GM18511 (cell line): ENCODE data around the gene SUMF1.
A peak's percentile ranks its signal among the peaks of the same experiment; 100 is the strongest.
"Not testable (repeated sequence)": the region's sequence is repeated elsewhere in the genome, so short reads cannot be mapped to it uniquely, and the experiment has no call there.

Experiments used
- ATAC-seq: cut with Tn5 transposase; IDR thresholded peaks from one replicate; pipeline ENCODE4 v1.9.1; 2021; ENCODE audit warnings: mild to moderate bottlenecking, moderate library complexity; ENCODE audit not compliant: unreplicated experiment

Gene SUMF1

DNA sequence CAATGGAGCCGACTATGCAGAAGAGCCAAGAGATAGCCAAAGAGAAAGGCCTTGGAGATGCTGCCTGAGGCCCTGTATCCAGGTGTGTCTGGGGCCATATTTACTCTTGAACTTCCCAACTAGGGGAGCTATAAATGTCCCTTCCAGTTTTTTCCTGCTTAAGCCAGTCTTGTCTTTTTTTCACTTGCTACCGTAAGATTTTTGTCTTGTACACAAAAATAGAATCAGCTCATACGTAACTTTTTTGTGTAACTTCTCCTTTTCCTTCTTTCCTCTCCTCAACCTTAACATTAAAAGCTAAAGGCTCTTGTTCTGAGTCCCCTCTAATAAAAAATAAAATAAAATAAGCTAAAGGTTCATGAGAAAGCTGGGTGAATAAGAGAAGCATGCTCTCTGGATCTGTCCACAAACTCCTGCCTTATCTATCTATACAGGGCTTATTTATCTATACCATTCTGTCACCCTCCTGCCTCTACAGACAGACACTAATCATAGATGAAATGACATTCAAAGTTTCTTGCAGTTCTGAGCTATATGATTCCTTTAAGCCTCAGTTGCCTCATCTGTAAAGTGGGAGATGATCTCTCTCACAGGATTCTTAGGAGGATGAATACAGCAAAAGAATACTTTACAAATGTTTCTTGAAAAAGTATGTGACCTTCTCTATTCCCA is 4.6 kb downstream of the SUMF1 start:
- ATAC-seq = no peak

- no peak for ATAC-seq
Observed at GRCh38 chr3:4461468-4462090, 5.5 kb downstream of the SUMF1 start.

GRCh38 chr3:4460334-4460733 is 6.7 kb downstream of the SUMF1 start:
- no peak for ATAC-seq

GRCh38 chr3:4458961-4459360 is 8.1 kb downstream of the SUMF1 start:
- ATAC-seq = no peak

- not testable (repeated sequence) for ATAC-seq
Observed at GRCh38 chr3:4456780-4457179, 10.3 kb downstream of the SUMF1 start.

GRCh38 chr3:4454142-4454541 is 12.9 kb downstream of the SUMF1 start:
- ATAC-seq = no peak

GRCh38 chr3:4449043-4449805 is 17.8 kb downstream of the SUMF1 start:
- ATAC-seq = no peak

DNA sequence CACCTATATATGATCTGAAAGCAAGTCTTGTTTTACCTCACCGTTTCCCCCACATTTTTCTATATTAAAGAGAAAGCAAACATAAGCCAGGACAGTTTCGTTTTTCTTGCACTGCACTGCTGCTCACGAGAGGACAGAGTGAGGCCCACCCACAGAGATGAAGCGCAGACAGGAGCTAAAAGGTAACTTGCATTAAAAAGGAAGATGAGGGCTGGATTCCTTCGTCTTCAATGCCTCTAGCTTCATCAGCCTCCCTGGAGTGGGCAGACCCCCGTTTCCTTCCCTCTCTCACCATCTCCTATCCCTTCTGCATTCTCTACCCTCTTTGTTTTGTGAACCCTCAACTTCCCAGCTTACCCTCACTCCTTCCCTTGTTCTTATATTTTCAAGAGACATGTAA is 18.9 kb downstream of the SUMF1 start:
- no peak for ATAC-seq

DNA sequence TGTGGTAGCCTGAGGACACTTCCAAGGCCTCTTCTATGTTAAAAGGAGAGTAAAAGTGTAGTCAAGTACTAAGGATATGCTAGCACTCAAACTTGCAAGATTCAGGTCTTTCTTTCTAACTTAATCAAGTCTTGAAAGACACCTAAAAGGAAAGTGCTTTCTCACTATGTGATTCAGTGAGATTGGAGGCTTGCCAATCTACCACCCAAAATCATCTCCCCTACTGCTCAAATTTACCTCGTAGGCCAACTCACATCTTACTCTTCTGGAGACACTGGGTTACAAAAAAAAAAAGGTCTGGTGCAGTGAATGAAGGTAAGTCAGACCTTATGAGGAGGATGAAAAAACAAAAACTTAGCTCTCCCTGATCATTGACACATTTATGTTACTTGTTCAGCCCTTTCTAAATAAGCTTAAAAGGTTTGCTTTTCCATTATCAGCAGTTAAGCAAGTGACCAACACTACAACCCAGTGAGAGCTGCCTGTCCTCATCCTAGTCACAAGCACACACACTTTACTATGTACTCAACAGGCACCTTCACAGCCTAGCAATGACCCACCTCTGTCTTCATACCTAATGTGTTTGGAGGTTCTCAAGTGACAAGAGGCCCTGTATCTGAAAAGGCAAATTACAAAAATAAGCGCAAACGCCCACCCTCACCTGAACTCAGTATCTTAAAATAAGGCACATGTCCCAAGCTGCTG is 19.6 kb downstream of the SUMF1 start:
- ATAC-seq = no peak

GRCh38 chr3:4440951-4441350 is 26.1 kb downstream of the SUMF1 start:
- no peak for ATAC-seq

DNA sequence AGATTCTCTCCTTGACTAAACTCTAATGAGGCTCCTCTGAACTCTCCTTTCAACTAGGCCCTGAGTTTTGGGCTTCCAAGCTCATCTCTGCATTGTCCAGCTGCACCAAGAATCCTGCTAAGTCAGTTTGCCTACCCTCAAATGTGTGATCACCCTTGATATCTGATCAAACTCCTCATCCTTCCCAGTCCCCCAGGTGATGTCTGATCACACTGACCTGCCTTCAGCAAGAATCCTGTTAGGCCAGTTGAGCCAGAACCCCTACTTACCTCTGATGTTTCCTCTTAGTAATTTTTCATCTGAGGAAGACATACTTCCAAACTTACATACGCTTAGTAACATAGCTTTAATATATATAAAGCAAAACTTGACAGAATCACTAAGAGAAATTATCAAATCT is 28.8 kb downstream of the SUMF1 start:
- ATAC-seq = no peak

- ATAC-seq = no peak
Observed at GRCh38 chr3:4432259-4432658, 34.8 kb downstream of the SUMF1 start.

DNA sequence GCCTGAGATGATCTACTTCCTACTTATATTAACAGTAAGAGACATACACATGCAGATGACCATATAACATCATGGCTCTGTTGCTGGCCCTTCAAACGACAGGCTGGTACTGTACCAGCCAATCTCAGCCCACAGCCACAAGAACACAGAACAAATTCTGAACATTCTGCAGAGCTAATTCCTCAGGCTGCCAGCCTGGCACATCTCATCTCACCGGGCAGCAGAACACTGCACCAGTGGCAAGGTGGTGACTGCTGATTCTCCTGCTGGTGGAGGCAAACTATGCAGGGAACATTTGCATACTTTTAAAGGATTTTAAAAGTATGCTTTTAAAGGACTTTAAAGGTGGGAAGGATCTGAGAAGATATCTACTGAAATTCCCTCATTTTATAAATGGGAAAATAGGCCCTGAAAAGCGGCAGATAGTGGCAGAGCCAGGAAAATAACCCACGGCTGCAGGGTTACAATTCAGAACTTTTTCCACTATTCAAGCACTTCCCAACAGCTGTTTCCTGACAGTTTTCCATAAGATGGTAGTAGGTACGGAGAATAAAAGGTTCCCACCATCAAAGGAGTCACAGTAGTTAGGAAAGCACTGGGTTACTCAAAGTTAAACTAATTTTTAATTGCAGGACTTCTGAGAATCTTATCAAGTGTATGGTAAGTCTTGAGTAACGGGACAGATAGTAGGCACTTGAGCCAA is 37.3 kb downstream of the SUMF1 start:
- ATAC-seq = no peak

DNA sequence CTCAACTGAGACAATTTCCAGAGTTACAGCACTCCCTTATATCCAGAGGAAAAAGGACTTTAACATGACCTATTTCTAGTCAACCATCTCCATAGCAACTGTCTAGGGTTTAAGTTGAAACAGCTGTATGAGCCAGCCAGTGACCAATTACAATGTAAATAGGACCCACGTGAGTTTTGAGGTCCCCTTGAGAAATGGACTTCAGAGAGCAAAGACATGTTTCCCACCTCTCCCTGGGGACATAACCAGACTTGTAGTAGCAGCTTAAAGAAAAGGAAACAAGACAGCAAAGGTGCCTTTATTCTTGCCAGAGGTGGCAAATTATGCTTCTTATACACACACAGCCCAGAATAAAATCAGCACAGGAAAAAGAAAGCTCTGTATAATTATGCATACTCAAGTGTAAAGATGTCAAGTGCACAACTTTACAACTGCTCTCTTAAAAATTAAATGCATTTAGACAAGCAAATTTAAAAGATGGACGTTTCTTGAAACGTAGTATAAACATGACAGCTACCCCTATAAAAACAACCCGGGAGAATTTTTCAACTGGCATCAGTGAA is 40.2 kb downstream of the SUMF1 start:
- ATAC-seq = peak; percentile 85

DNA sequence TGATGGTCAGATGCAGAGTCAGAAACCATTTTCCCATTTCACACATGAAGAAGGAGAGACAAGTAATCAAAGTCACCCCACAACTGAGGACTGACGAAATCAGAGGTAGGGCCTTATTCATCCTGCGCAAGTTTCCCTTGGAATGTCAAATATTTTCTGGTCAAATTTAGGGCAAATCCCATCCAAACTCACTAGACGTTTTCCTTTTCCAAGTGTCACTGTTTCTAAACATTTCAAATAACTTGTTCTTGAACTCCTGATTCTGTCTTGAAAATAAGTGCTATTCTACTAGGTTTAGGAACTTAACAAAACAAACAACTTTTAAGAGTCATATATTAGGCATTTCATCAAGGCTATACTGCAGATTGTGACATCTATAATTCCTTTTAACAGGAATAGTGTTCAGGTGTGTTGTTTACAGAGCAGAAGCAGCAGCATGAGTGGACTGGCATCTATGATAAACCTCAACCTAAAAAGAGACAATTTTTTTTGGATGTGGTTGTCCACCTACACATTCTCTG is 40.7 kb downstream of the SUMF1 start:
- no peak for ATAC-seq

DNA sequence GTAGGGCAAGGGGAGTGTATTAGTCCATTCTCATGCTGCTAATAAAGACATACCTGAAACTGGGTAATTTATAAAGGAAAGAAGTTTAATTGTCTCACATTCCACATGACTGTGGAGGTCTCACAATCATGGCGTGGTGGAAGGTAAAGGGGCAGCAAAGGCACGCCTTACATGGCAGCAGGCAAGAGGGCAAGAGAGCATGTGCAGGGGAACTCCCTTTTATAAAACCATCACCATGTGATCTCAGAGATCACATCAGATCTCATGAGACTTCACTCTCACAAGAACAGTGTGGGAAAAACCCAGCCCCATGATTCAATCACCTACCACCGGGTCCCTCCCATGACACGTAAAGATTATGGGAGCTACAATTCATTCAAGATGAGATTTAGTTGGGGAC is 41.4 kb downstream of the SUMF1 start:
- peak; percentile 41 for ATAC-seq

DNA sequence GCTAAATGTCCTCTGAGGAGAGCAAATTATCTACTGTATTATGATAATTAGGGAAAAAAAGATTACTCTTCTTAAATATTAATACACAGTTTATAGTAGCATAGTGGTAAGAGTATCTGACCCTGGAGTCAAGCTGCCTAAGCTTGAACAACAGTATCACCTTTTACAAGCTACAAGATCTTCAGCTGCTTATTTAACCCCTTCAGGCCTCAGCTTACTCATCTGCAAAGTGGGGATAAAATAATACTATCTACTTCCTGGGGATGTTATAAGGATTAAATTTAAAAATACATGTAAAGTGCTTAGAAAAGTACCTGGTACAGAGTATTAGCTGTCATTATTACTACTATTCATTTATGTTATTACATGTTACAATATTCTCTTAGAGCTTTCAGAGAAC is 42.0 kb downstream of the SUMF1 start:
- no peak for ATAC-seq

GRCh38 chr3:4421121-4421520 is 45.9 kb downstream of the SUMF1 start:
- peak; percentile 83 for ATAC-seq

GRCh38 chr3:4419920-4420319 is 47.1 kb downstream of the SUMF1 start:
- no peak for ATAC-seq

GRCh38 chr3:4419386-4419785 is 47.7 kb downstream of the SUMF1 start:
- ATAC-seq = no peak
